ENCODE measurements around the gene CFAP92. TPM values are rescaled to one million over a fixed set of nuclear protein-coding genes. Genes with fewer than 3 reads are reported as not detected.

The CFAP92 gene
- total RNA-seq, 1 experiment from 2014 or later = 0.16 TPM

DNA sequence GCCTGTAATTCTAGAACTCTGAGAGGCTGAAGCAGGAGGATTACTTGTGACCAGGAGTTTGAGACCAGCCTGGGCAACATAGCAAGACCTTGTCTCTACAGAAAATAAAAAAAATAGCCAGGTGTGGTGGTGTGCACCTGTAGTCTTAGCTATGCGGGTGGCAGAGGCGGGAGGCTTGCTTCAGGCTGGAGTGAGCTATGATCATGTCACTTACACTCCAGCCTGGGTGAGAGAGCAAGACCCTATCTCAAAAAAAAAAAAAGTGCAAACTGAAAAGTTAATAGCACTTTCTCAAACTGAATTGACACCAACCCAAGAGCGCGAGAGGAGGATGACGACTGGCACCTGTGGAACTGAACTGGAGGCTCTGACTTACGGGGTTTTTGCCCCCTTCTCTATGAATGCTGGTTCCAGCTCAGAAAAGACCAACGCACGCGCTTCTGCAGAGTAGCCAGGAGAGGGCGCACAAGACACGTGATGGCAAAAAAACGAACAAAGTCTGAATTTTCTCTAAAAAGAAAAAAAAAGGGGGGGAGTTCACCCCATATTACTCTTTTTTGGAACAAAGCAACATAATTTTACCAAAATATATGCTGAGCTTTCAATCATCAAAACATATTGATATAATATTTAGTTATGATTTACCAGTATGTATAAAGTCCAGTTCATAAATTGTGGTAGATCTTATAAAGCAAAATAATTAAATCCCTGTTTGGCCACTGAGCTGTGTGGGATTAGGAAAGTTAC lies 23.7 kb downstream of the CFAP92 start:
- ChIA-PET CTCF (interaction anchor here (0.5 to 4.4 kb wide), 99 partner anchors 8 to 609 kb away, joined by 3 to 61 read pairs (median 4); partner anchors contain the start of genes CFAP92, COPG1, GP9 and RAB43), POLR2A (interaction anchor here (0.7 to 2.6 kb wide), 7 partner anchors 24 to 275 kb away, joined by 3 to 17 read pairs (median 3); partner anchors contain the start of genes ACAD9, CFAP92 and RAB43)
- Mint-ChIP-seq H3K27ac (ENCODE audit: low read depth, unreplicated experiment) (no peak overlapping the region), H3K4me3 (ENCODE audit: unreplicated experiment) (no peak overlapping the region), H3K27me3 (ENCODE audit: insufficient read depth, unreplicated experiment) (no peaks in the 10 kb centered on the region), H3K9me3 (ENCODE audit: unreplicated experiment) (no peaks in the 10 kb centered on the region), H3K4me1 (ENCODE audit: insufficient read depth, unreplicated experiment) (no peaks in the 10 kb centered on the region), H3K36me3 (ENCODE audit: insufficient read depth, unreplicated experiment) (no peaks in the 10 kb centered on the region)
- TF ChIP-seq, protein P1, sequence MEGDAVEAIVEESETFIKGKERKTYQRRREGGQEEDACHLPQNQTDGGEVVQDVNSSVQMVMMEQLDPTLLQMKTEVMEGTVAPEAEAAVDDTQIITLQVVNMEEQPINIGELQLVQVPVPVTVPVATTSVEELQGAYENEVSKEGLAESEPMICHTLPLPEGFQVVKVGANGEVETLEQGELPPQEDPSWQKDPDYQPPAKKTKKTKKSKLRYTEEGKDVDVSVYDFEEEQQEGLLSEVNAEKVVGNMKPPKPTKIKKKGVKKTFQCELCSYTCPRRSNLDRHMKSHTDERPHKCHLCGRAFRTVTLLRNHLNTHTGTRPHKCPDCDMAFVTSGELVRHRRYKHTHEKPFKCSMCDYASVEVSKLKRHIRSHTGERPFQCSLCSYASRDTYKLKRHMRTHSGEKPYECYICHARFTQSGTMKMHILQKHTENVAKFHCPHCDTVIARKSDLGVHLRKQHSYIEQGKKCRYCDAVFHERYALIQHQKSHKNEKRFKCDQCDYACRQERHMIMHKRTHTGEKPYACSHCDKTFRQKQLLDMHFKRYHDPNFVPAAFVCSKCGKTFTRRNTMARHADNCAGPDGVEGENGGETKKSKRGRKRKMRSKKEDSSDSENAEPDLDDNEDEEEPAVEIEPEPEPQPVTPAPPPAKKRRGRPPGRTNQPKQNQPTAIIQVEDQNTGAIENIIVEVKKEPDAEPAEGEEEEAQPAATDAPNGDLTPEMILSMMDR (IDR thresholded peaks at IDR 0.05; ENCODE audit: unreplicated experiment) = peak; percentile 93
- BruUV-seq (replicated peaks) = no TSS peak
- intact Hi-C loops (cut with micrococcal nuclease) = loop anchor here (2.0 kb wide), 3 partner anchors 47 to 275 kb away; no protein-coding TSS in a partner anchor
- peak; percentile 43 for DNase-seq (ENCODE audit: unreplicated experiment)

DNA sequence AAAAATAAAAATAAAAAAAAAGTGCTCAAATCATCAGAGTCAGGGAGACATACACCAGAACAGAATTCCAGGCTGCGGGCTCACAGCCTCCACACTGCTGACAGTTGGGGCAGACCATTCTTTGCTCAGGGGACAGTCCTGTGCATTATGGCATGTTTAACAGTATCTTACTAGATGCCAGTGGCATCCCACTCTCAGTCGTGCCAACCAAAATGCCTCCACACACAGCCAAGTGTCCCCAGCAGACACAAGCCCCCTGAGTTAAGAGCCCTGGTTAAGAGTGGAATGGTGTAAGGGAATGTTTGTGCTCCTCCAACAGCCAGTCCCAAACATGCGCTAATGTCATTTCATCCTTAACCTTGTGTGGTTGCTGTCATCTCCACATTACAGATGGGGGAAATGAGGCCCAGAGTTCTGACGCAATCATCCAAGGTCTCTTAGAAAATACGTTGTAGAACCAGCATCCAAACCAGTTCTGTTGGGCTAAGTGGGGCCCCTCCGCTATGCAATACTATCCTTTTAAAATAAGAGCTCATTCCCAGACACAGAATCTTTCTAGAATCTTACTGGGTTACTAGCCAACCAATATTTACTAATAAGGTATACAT lies 26.0 kb downstream of the CFAP92 start:
- TF ChIP-seq, protein P1 (IDR thresholded peaks at IDR 0.05; ENCODE audit: unreplicated experiment) = no peak
- H3K36me3 Mint-ChIP-seq (ENCODE audit: insufficient read depth, unreplicated experiment) = no peaks in the 10 kb centered on the region
- ChIA-PET POLR2A (no interaction called here), CTCF (interaction anchor here (0.6 to 4.0 kb wide), 6 partner anchors 27 to 398 kb away, joined by 3 to 33 read pairs (median 4); partner anchors contain the start of gene CFAP92)
- H3K27ac Mint-ChIP-seq (ENCODE audit: low read depth, unreplicated experiment) = no peak overlapping the region
- intact Hi-C loops (cut with micrococcal nuclease) = no loop called here
- H3K27me3 Mint-ChIP-seq (ENCODE audit: insufficient read depth, unreplicated experiment) = peaks cover 4% of the 10 kb centered on the region
- DNase-seq (ENCODE audit: unreplicated experiment) = no peak
- H3K4me3 Mint-ChIP-seq (ENCODE audit: unreplicated experiment) = no peak overlapping the region
- H3K4me1 Mint-ChIP-seq (ENCODE audit: insufficient read depth, unreplicated experiment) = no peaks in the 10 kb centered on the region
- BruUV-seq (replicated peaks) = no TSS peak
- H3K9me3 Mint-ChIP-seq (ENCODE audit: unreplicated experiment) = no peaks in the 10 kb centered on the region

DNA sequence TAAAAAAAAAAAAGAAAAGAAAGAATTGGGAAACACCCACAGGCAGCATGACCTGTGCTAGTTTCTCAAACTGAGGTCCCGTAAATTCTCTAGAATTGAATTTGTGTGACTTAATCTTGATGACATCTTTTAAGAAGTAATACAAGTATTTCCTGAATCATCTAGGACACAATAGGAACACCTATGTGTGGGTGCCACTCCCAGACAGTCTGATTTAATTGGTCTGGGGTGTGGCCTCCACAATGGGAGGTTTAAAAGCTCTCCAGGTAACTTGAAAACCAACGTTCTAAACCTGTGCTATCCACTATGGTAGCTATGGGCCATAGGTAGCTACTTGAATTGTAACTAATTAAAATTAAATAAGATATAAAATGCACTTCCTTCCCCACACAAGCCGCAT lies 28.1 kb downstream of the CFAP92 start:
- no TSS peak for BruUV-seq (replicated peaks)
- TF ChIP-seq, protein P1 (IDR thresholded peaks at IDR 0.05; ENCODE audit: unreplicated experiment) = no peak

DNA sequence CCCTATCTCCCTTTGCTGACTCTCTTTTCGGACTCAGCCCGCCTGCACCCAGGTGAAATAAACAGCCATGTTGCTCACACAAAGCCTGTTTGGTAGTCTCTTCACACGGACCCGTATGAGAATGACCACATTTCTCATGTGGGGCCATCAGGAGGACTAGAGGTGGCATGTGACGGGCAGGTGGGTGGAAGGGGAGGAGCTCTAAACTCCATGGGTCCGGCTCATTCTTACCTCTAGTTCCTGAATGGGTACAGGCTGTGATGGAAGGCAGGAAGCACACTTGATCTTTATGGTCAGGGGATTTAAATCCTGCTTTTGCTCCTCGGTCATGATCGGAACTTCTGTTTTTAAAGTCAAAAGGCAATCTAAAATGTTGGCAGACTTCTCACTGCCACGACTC lies 28.6 kb downstream of the CFAP92 start:
- Mint-ChIP-seq H3K27me3 (ENCODE audit: insufficient read depth, unreplicated experiment) (peaks cover 30% of the 10 kb centered on the region), H3K36me3 (ENCODE audit: insufficient read depth, unreplicated experiment) (no peaks in the 10 kb centered on the region), H3K4me1 (ENCODE audit: insufficient read depth, unreplicated experiment) (no peaks in the 10 kb centered on the region), H3K9me3 (ENCODE audit: unreplicated experiment) (no peaks in the 10 kb centered on the region), H3K4me3 (ENCODE audit: unreplicated experiment) (no peak overlapping the region), H3K27ac (ENCODE audit: low read depth, unreplicated experiment) (no peak overlapping the region)
- ChIA-PET POLR2A (no interaction called here), CTCF (interaction anchor here (0.6 kb wide), 1 partner anchor 177 kb away, joined by 3 read pairs; no protein-coding TSS in a partner anchor)
- intact Hi-C loops (cut with micrococcal nuclease) = no loop called here
- no peak for DNase-seq (ENCODE audit: unreplicated experiment)
- TF ChIP-seq, protein P1 (IDR thresholded peaks at IDR 0.05; ENCODE audit: unreplicated experiment) = no peak
- no TSS peak for BruUV-seq (replicated peaks)

More for the DNA sequence above, 28.1 kb downstream of the CFAP92 start:
- POLR2A ChIA-PET = interaction anchor here (0.6 kb wide), 1 partner anchor 64 kb away, joined by 3 read pairs; no protein-coding TSS in a partner anchor
- Mint-ChIP-seq H3K36me3 (ENCODE audit: insufficient read depth, unreplicated experiment) (no peaks in the 10 kb centered on the region), H3K27ac (ENCODE audit: low read depth, unreplicated experiment) (no peak overlapping the region), H3K27me3 (ENCODE audit: insufficient read depth, unreplicated experiment) (peaks cover 24% of the 10 kb centered on the region), H3K9me3 (ENCODE audit: unreplicated experiment) (no peaks in the 10 kb centered on the region), H3K4me1 (ENCODE audit: insufficient read depth, unreplicated experiment) (no peaks in the 10 kb centered on the region), H3K4me3 (ENCODE audit: unreplicated experiment) (no peak overlapping the region)
- DNase-seq (ENCODE audit: unreplicated experiment) = no peak
- CTCF ChIA-PET = interaction anchor here (1.6 kb wide), 1 partner anchor 87 kb away, joined by 3 read pairs; no protein-coding TSS in a partner anchor
- intact Hi-C loops (cut with micrococcal nuclease) = no loop called here
